ENCODE data around the gene ADAMTS17.

DNA sequence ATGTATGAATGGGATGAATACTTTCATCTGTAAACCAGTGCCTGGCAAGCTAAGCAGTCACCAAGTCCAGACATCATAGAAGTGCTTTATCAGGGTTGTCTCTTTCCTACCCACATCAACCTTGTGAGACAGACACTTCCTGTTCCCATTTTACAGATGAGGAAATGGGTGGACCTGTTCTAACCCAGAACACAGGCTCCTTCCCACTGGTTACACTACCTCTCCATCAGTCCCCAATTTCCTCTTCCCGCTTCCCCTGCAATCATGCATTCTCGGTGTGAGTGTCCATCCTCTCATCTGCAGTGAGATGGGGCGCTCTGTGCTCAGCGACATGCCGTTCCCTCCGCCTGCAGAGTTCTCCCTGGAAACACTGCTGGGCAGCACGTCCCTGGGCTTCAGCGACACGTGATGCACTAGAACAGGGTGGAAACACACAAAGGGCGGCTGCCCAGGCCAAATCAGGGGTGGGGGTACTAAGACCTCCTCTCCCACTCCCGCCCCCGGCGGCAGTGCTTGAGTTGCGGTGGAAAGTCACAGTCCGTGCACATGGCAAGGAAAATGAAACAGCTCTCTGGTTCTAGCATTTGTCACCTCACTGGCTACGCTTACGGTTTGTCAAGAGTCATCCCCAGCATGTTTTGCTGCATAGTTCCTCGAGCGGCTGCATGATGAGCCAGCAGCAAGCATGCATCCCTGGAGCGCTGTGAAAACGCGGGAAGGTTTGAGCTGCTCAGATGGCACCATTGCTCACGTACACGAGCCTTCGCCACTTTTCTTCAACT is 201.1 kb downstream of the ADAMTS17 start:
- TF ChIP-seq, protein P1, sequence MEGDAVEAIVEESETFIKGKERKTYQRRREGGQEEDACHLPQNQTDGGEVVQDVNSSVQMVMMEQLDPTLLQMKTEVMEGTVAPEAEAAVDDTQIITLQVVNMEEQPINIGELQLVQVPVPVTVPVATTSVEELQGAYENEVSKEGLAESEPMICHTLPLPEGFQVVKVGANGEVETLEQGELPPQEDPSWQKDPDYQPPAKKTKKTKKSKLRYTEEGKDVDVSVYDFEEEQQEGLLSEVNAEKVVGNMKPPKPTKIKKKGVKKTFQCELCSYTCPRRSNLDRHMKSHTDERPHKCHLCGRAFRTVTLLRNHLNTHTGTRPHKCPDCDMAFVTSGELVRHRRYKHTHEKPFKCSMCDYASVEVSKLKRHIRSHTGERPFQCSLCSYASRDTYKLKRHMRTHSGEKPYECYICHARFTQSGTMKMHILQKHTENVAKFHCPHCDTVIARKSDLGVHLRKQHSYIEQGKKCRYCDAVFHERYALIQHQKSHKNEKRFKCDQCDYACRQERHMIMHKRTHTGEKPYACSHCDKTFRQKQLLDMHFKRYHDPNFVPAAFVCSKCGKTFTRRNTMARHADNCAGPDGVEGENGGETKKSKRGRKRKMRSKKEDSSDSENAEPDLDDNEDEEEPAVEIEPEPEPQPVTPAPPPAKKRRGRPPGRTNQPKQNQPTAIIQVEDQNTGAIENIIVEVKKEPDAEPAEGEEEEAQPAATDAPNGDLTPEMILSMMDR (conservative IDR thresholded peaks at IDR 0.05; ENCODE audit: low read depth, low read length): no peak
- no peak for TF ChIP-seq EZH2 (IDR thresholded peaks at IDR 0.05; ENCODE audit: borderline replicate concordance, low read depth, low read length, poor library complexity, severe bottlenecking)
